ENCODE data around the gene GOSR1.
"Not testable (repeated sequence)": the region's sequence is repeated elsewhere in the genome, so short reads cannot be mapped to it uniquely, and the experiment has no call there.

- TF ChIP-seq CTCF, POLR2A (IDR thresholded peaks at IDR 0.05): not testable (repeated sequence)
Measured at GRCh38 chr17:30566516-30567225, 89.5 kb downstream of the GOSR1 start.
